Kidney epithelial cell (primary cell): Measurements from ENCODE around the gene DYNLT2. TPM values are rescaled to one million over a fixed set of nuclear protein-coding genes. Genes with fewer than 3 reads are reported as not detected.

Experiments used
- DNase-seq: peaks from one replicate; pipeline ENCODE4 v3.0.0-alpha.2; 2010; ENCODE audit warnings: low read depth
- H3K27me3 ChIP-seq: 2 replicates; pipeline ENCODE4 v1.6.0; 2011; ENCODE audit warnings: low read length; ENCODE audit not compliant: control insufficient read depth, insufficient read depth
- H3K36me3 ChIP-seq: 2 replicates; pipeline ENCODE4 v1.5.1; 2011; ENCODE audit warnings: low read length; ENCODE audit not compliant: control insufficient read depth, insufficient read depth
- H3K4me3 ChIP-seq: 2 replicates; pipeline ENCODE4 v1.5.1; 2011; ENCODE audit warnings: low read depth, mild to moderate bottlenecking, control low read depth, low read length
- CTCF ChIP-seq: IDR thresholded peaks from 2 replicates; pipeline ENCODE4 v1.5.1; 2011; ENCODE audit warnings: mild to moderate bottlenecking, moderate library complexity, low read length, control low read depth, inconsistent platforms; ENCODE audit not compliant: insufficient read depth, poor library complexity, severe bottlenecking
- total RNA-seq: library from RNA; depleted of rRNA; stranded (reverse); fragments of >200 nt; gene quantifications from 2 replicates; pipeline ENCODE4 v1.2.3, GENCODE V29; 2015

The DYNLT2 gene
- total RNA-seq, 1 donor from 2014 or later, result 1.3 TPM

DNA sequence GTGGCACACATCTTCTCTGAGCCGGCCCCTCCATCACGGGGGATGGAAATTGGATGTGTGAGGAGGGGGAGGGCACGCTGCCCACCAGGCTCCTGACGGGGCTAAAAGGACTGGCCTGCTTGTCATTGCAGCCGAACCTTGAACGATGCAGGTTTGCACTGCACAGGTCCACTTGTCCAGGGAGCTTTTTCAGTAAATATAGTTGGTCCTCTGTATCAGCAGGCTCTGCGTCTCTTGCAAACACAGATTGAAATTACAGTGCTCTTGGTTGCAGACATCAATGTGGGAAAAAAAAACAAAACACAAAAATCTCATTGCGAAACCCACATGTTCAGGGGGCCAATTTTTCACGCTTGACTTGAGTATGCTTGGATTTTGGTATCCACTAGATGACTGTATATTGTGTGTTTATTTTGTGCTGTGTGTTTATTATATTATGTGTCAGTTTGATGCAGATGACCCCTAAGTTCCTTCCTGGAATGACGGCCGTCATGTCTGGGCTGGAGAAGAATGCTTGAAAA lies 29.3 kb upstream of the DYNLT2 start:
- H3K4me3 ChIP-seq, result no peak overlapping the region
- no peaks in the 10 kb centered on the region for H3K27me3 ChIP-seq
- DNase-seq, result no peak
- TF ChIP-seq CTCF, result no peak
- no peaks in the 10 kb centered on the region for H3K36me3 ChIP-seq

- no peak for TF ChIP-seq CTCF
- DNase-seq, result no peak
Measured at GRCh38 chr6:169779896-169780295, 28.5 kb upstream of the DYNLT2 start.

DNA sequence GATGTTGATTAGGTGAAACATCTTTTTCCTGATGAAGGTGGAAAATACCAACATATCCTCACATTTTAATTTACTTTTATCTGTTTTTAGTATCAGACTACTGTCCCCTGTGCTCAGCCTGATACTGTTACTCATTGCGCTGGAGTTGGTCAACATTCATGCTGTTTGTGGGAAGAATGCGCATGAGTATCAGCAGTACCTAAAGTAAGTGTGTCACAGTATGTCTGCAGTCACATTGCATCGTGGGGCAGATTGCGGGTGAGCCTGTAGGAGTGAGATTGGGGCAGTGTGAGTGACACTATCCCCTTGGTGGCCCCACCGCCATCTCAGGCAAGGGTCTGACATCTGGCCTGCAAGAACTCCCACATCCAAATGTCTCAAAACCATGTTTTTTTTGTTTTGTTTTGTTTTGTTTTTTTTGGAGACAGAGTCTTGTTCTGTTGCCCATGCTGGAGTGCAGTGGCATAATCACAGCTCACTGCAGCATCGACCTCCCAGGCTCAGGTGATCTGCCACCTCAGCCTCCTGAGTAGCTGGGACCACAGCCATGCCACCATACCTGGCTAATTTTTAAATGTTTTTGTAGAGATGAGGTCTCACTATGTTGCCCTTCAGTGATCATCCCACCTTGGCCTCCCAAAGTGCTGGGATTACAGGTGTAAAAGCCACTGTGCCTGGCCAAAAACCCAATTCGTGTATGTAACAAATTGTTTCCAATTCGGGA lies 27.9 kb upstream of the DYNLT2 start:
- Histone ChIP-seq H3K27me3 (no peaks in the 10 kb centered on the region), H3K4me3 (no peak overlapping the region), H3K36me3 (no peaks in the 10 kb centered on the region)
- TF ChIP-seq CTCF, result no peak
- no peak for DNase-seq

More at GRCh38 chr6:169779896-169780295, 28.5 kb upstream of the DYNLT2 start:
- no peak overlapping the region for H3K4me3 ChIP-seq
- H3K27me3 ChIP-seq, result no peaks in the 10 kb centered on the region
- H3K36me3 ChIP-seq, result no peaks in the 10 kb centered on the region

DNA sequence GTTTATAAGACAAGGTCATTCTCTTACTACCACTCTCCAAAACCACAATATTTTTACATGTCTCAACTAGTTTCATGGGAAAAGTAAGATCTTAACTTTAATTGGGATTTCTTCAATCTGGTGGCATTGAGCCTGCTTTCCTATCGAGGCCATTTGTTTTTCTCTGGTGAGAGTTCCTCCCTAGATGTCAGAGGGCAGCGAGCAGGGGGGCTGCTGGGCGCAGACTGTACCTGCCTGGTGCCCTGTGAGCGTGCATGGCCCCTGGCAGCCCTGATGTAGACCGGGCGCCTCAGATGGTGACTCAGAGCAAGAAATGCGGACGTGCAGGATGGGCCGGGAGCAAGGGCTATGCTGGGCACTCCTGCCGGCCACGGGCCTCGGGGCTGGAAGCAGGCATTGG lies 27.3 kb upstream of the DYNLT2 start:
- Histone ChIP-seq H3K4me3 (no peak overlapping the region), H3K27me3 (no peaks in the 10 kb centered on the region), H3K36me3 (no peaks in the 10 kb centered on the region)
- TF ChIP-seq CTCF, result no peak
- no peak for DNase-seq

DNA sequence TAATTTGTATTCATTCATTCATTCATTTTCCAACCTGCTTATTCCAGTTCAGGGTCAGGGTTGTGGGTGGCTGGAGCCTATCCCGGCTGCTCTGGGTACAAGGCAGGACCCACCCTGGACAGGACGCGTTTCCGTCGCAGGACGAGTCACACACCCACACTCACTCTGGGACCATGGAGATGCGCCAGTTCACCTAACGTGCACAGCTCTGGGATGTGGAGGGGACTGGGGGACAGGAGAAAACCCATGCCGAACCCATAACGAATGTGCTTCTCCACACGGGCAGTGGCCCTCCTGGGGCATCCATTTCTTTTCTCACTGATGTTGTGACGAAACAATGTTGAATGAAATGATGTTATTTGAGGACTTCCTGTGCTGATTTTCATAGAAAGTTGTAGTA lies 26.5 kb upstream of the DYNLT2 start:
- TF ChIP-seq CTCF, result no peak
- Histone ChIP-seq H3K36me3 (no peaks in the 10 kb centered on the region), H3K27me3 (no peaks in the 10 kb centered on the region), H3K4me3 (no peak overlapping the region)
- no peak for DNase-seq

DNA sequence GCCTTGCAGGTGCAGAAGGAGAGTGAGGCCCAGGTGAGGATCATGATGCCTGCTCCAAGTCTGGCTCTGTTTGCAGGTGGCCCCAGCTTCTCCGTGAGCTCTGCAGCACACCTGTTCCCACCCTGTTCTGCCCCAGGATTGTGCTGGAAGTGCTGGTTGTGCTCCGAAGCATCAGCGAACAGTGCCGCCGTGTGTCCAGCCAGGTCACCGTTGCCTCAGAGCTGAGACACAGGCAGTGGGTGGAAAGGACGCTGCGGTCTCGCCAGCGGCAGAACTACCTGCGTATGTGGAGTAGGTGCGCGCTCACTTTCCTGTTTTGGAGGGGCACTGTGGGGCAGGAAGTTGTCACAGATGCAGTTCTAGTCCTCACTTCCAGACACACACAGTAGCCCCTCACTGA lies 25.0 kb upstream of the DYNLT2 start:
- peaks cover 3% of the 10 kb centered on the region for H3K36me3 ChIP-seq
- no peaks in the 10 kb centered on the region for H3K27me3 ChIP-seq
- no peak for TF ChIP-seq CTCF
- no peak for DNase-seq
- no peak overlapping the region for H3K4me3 ChIP-seq
